GM19240 (cell line): Measurements from ENCODE around the gene ARHGEF10L.
"Not testable (repeated sequence)": the region's sequence is repeated elsewhere in the genome, so short reads cannot be mapped to it uniquely, and the experiment has no call there.

ENCODE experiments used
- DNase-seq: peaks from one replicate; pipeline ENCODE4 v3.0.0; 2011; ENCODE audit warnings: low spot score; ENCODE audit not compliant: insufficient read length

Gene ARHGEF10L

DNA sequence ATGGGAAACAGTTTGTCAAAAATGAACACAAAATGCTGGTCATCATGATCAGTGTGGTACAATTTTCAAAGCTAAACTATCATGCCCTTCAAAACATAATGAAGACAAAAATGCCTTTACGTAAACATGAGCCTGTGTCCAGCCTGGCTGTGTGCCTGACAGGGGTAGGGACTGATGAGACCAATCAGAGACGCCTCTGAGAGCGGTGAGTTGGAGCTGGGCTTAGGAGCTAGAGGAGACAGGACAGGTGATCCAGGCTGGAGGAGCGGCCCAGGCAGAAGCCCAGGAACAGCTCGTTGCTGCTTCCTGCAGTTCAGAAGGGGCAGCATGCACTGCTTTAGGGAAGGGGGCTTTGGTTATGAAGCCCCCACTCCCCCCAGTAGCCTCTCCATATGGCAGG is 70.0 kb downstream of the ARHGEF10L start:
- no peak for DNase-seq

- no peak for DNase-seq
Measured at GRCh38 chr1:17610085-17610484, 70.6 kb downstream of the ARHGEF10L start.

DNA sequence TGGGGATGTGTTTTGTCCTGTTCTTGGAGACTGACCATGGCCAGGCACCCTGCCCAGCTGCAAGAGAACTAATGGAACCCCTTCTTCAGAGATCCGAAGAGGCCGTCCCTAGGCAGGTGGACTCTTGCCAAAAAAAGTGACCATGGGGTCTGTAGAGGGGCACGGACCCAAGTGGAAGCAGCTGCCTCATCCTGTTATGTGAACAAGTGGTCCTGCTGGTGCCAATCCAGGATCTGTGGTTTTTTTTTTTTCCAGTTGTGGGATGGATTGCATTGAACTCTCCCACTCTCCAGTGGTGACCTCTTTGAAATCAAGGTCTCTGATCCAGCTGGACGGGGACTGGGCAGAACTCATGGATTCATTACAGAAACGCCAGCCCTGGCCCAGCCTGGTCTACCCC is 71.2 kb downstream of the ARHGEF10L start:
- DNase-seq = no peak

GRCh38 chr1:17611991-17612390 is 72.5 kb downstream of the ARHGEF10L start:
- DNase-seq = no peak

GRCh38 chr1:17612831-17613230 is 73.3 kb downstream of the ARHGEF10L start:
- DNase-seq = no peak

- no peak for DNase-seq
Measured at GRCh38 chr1:17614586-17614985, 75.1 kb downstream of the ARHGEF10L start.

DNA sequence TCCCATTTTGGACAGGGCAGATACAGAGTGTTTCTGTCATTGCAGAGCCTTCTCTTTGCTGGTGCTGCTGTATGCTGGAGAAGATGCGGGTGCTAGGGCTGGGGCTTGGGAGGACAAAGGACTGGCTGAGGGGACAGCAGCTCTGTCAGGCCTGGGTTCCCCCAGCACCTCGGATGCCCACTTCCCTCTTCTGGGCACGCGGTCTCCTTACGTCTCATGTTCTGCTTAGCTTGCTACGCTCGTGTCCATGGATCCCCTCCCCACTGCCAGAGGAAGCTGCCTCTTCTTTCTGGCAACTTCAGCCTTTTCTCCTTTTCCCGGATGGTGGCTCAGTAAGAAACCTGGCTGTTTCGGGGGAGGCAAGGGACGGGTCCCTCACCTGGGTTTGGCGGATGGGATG is 75.7 kb downstream of the ARHGEF10L start:
- DNase-seq = no peak

GRCh38 chr1:17615959-17616358 is 76.5 kb downstream of the ARHGEF10L start:
- DNase-seq = no peak

- DNase-seq = no peak
Measured at GRCh38 chr1:17616731-17617279, 77.3 kb downstream of the ARHGEF10L start.

GRCh38 chr1:17617787-17618557 is 78.5 kb downstream of the ARHGEF10L start:
- DNase-seq = no peak

DNA sequence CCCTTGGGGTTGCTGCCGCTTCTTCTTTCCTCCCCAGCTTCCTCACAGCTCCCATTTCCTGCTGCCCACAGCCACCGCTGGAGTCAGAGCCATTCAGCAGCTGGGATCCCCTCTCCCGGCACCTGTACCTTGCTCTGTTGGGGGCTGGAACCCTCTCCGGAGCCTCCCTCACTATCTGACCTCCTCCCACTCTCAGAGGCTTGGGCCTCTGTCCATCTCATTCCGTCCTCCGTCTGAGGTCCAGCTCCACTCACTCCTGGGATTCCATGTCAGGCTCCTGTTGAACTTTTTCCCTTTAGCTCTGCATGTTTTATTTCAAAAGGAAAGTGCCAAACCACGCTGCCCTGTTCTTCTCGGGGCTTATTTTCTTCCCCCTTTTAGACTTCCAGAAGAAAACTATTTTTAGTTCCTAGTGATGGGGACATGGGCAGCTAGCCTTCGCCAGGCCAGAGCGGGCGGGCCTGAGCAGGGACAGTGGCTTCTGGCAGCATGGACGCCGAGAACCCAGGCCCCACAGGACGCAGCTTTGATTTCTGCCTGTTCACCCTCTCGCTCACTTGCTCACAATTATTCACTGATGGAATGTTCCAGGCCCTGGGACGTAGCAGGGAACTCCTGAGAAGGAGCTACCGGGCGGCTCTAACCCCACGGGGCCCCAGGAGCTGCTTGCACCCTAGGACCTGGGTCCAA is 79.2 kb downstream of the ARHGEF10L start:
- no peak for DNase-seq

DNA sequence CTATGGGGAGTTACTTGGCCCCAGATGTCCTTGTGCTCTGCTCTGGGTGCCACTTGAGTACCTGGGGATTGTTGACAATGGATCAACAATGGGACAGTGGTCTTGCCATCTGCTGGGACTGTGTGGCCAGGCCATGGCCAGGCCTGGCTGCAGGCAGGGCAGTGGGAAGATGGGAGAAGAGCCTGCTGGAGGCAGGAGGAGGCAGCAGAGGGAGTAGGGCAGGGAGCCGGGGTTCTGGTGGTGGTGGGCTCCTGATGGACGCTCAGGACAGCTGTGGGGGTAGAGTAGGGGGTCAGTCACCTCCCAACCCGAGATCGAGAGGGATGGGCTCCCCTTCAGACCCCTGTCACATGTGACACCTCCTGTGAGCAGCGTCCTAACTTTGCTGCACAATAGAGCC is 81.0 kb downstream of the ARHGEF10L start:
- no peak for DNase-seq

- no peak for DNase-seq
Measured at GRCh38 chr1:17621691-17622090, 82.2 kb downstream of the ARHGEF10L start.

GRCh38 chr1:17622823-17623222 is 83.3 kb downstream of the ARHGEF10L start:
- DNase-seq = no peak

DNA sequence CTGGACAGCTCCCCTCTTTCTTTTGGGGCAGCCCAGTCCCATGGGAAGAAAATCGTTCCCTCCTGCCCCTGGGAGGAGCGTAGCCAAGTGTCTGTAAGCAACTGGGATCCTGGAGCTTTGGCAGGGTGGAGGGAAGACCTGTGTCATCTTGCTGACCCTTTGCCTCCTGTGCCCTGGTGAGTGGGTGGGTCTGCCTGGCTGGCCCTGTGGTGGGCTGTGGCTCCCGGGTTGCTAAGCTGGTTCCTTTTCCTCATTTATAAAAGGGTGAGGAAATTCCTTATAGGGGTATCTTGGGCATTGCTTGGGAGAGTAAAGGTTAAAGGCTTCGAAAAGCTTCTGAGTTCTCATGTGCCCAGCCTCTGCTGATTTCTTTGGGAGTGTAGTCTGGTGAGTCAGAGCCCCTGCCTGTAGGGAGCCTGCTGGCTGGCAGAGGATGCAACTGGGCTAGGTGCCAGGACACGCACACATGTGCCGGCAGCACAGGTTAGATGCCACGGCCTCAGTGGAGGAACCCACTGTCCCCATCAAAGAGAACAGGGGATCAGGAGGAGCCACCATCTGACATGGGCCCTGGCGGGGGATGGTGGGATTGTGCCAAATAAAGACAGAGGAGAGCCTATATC is 85.2 kb downstream of the ARHGEF10L start:
- no peak for DNase-seq

- no peak for DNase-seq
Measured at GRCh38 chr1:17627239-17628052, 87.9 kb downstream of the ARHGEF10L start.

DNA sequence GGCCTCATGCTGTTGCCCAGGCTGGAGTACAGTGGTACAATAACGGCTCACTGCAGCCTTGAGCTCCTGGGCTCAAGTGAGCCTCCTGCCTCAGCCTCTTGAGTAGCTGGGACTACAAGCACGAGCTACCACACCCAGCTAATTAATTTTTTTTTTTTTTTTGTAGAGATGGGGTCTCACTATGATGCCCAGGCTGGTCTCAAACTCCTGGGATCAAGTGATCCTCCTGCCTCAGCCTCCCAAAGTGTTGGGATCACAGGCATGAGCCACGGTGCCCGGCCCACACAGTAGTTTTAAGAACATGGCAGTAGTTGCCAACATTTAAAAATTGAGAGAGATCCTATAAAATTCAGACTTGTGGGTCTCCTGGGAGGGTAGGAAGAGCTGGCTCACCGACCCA is 89.5 kb downstream of the ARHGEF10L start:
- DNase-seq = not testable (repeated sequence)

DNA sequence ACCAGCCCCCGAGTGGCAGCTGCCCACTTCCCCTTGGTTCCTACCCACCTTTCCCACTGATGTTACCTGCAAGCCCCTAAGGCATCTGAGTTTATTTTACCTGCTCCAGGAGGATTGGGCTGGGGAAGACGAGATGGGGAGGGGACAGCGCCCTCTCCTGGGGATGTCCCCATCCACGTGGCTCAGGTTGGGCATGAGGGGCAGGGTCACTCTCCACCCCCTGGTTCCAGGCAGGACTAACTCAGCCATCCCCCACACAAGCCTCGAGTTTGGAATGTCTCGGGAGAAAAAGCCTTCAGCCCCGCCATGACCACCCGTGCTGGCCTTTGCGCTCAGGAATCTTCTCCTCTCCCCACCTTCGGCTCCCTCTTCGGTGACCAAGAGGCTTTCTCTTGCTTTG is 90.0 kb downstream of the ARHGEF10L start:
- no peak for DNase-seq

- DNase-seq = no peak
Measured at GRCh38 chr1:17630048-17630830, 90.7 kb downstream of the ARHGEF10L start.

DNA sequence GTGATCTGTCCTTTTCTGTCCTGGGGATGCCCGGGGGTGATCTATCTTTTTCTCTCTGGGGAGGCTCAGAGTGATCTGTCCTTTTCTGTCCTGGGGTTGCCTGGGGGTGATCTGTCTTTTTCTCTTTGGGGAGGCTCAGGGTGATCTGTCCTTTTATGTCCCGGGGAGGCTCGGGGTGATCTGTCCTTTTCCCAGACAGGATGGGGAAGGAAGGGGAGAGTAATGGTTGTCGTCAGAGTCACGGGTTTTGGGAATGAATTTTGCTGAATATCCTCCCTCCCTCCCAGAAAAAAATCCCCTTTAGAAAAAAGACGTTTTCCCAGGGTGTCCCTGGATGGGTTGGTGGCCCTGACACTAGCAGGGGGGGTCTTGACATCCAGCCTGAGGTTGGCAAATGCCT is 91.5 kb downstream of the ARHGEF10L start:
- no peak for DNase-seq

DNA sequence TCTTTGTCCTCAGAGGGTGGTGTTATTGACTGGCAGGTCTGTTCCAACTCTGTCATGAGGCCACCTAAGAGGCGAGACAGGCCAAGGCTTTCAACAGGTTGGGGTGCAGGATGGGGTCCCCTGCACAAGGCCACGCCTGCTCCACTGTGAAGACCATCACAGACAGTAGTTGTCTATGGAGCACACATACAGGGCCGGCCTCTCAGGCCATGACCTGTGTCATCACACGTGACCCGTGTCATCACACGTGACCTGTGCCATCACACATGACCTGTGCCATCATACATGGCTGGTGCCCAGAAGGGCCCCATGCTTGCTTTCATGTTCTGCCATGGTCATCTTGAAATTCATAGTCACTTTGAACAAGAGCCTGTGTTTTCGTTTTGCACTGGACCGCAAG is 91.9 kb downstream of the ARHGEF10L start:
- no peak for DNase-seq
